CD14-positive monocyte (primary cell): ENCODE data around the gene EPHX1. TPM values are rescaled to one million over a fixed set of nuclear protein-coding genes. Genes with fewer than 3 reads are reported as not detected.
"Not testable (repeated sequence)": the region's sequence is repeated elsewhere in the genome, so short reads cannot be mapped to it uniquely, and the experiment has no call there.

ENCODE experiments used
- DNase-seq, 3 donors: peaks; one replicate each; pipeline ENCODE4 v3.0.0-alpha.2; 2011 to 2022
- H2AFZ ChIP-seq: 2 replicates; pipeline ENCODE4 v1.6.0; 2012; ENCODE audit warnings: mild to moderate bottlenecking, low read depth, low read length, inconsistent platforms; ENCODE audit not compliant: insufficient read depth, poor library complexity, severe bottlenecking
- H3K27ac ChIP-seq, 2 donors: 1 replicate in 1 of 2; 2 replicates in 1 of 2; pipeline ENCODE4 v1.5.1; 2012 to 2013; ENCODE audit warnings: low read length in 2 of 2, control low read depth in 1 of 2, inconsistent platforms in 1 of 2, low read depth in 1 of 2, mild to moderate bottlenecking in 1 of 2
- H3K27me3 ChIP-seq, 2 donors: one replicate each; pipeline versions ENCODE4 v1.6.0 to v1.6.1; 2011 to 2013; ENCODE audit warnings: low read length in 2 of 2; ENCODE audit not compliant: control insufficient read depth in 2 of 2, insufficient read depth in 2 of 2
- H3K36me3 ChIP-seq, 2 donors: replicated peaks in 1 of 2; 1 replicate in 1 of 2; 2 replicates in 1 of 2; pipeline versions ENCODE4 v1.5.1 to v1.6.1; 2012 to 2013; ENCODE audit warnings: low read length in 2 of 2, control low read depth in 1 of 2, inconsistent platforms in 1 of 2, mild to moderate bottlenecking in 1 of 2; ENCODE audit not compliant: insufficient read depth in 2 of 2, control insufficient read depth in 1 of 2
- H3K4me1 ChIP-seq, 2 donors: 1 replicate in 1 of 2; 2 replicates in 1 of 2; pipeline versions ENCODE4 v1.5.1 to v1.6.1; 2012 to 2013; ENCODE audit warnings: low read length in 2 of 2, control low read depth in 1 of 2, inconsistent platforms in 1 of 2, mild to moderate bottlenecking in 1 of 2, moderate library complexity in 1 of 2; ENCODE audit not compliant: insufficient read depth in 2 of 2, control insufficient read depth in 1 of 2
- H3K4me2 ChIP-seq: replicated peaks from 2 replicates; pipeline ENCODE3; 2012; ENCODE audit warnings: low read length, moderate library complexity, mild to moderate bottlenecking; ENCODE audit not compliant: poor library complexity, severe bottlenecking; ENCODE audit errors: extremely low read depth
- H3K4me3 ChIP-seq, 3 experiments: fragments of 200-600 bp in 1 of 3; sonication (generic) in 1 of 3; replicated peaks in 1 of 3; 1 replicate in 2 of 3; 2 replicates in 1 of 3; pipeline ENCODE4 v1.5.1; 2011 to 2013; ENCODE audit warnings: low read length in 3 of 3, mild to moderate bottlenecking in 3 of 3, control low read depth in 2 of 3, low read depth in 2 of 3, inconsistent platforms in 1 of 3, moderate library complexity in 1 of 3
- H3K79me2 ChIP-seq: 2 replicates; pipeline ENCODE4 v1.6.0; 2012; ENCODE audit warnings: mild to moderate bottlenecking, control low read depth, inconsistent platforms, low read length, moderate library complexity; ENCODE audit not compliant: insufficient read depth
- H3K9ac ChIP-seq: 2 replicates; pipeline ENCODE4 v1.6.0; 2017; ENCODE audit warnings: low read length, mild to moderate bottlenecking; ENCODE audit not compliant: insufficient read depth, poor library complexity, severe bottlenecking
- H3K9me3 ChIP-seq, 2 donors: replicated peaks in 1 of 2; 1 replicate in 1 of 2; 2 replicates in 1 of 2; pipeline versions ENCODE4 v1.5.1 to v1.6.1; 2012 to 2013; ENCODE audit warnings: low read length in 2 of 2, control low read depth in 1 of 2; ENCODE audit not compliant: control insufficient read depth in 1 of 2, insufficient read depth in 1 of 2
- H4K20me1 ChIP-seq: 2 replicates; pipeline ENCODE4 v1.6.0; 2012; ENCODE audit warnings: mild to moderate bottlenecking, low read length, control low read depth, moderate library complexity; ENCODE audit not compliant: insufficient read depth
- H3K27ac Mint-ChIP-seq, 7 donors: one replicate each; pipeline ENCODE4 v1.8.0; 2020; ENCODE audit warnings: mild to moderate bottlenecking in 7 of 7, mixed read lengths in 7 of 7, moderate library complexity in 6 of 7, inconsistent platforms in 2 of 7
- H3K27me3 Mint-ChIP-seq, 3 donors: one replicate each; pipeline ENCODE4 v1.8.0; 2021 to 2022; ENCODE audit warnings: low read depth in 3 of 3, mild to moderate bottlenecking in 3 of 3, mixed read lengths in 3 of 3, moderate library complexity in 3 of 3, inconsistent platforms in 1 of 3
- H3K36me3 Mint-ChIP-seq, 2 donors: one replicate each; pipeline ENCODE4 v1.8.0; 2020; ENCODE audit warnings: mixed read lengths in 2 of 2, inconsistent platforms in 1 of 2, mild to moderate bottlenecking in 1 of 2
- H3K4me1 Mint-ChIP-seq: one replicate; pipeline ENCODE4 v1.8.0; 2020; ENCODE audit warnings: mild to moderate bottlenecking, mixed read lengths
- H3K4me3 Mint-ChIP-seq, 2 donors: one replicate each; pipeline ENCODE4 v1.8.0; 2020; ENCODE audit warnings: mild to moderate bottlenecking in 2 of 2, mixed read lengths in 2 of 2, moderate library complexity in 1 of 2
- H3K9me3 Mint-ChIP-seq, 7 donors: one replicate each; pipeline ENCODE4 v1.8.0; 2020 to 2022; ENCODE audit warnings: mixed read lengths in 7 of 7, mild to moderate bottlenecking in 6 of 7, moderate library complexity in 6 of 7, inconsistent platforms in 2 of 7
- CTCF ChIP-seq: fragments of 200-600 bp; IDR thresholded peaks from one replicate; pipeline ENCODE4 v1.8.0; 2022; ENCODE audit warnings: antibody characterized with exemption, mild to moderate bottlenecking
- WGBS: methylation state at CpG from one replicate; pipeline ENCODE4 v1.1.5; 2013; ENCODE audit warnings: missing lambda C conversion rate; ENCODE audit not compliant: insufficient coverage; 5-methylcytosine and 5-hydroxymethylcytosine counted together
- intact Hi-C, 2 donors: fragments of 100-400 bp; cut with micrococcal nuclease; formaldehyde crosslinking; loops; one replicate each; pipeline versions ENCODE4 v1.15.0 to v1.15.1; 2023
- polyA plus RNA-seq, 3 donors: library from polyadenylated mRNA; depleted of rRNA in 1 of 3; unstranded in 2 of 3; stranded (reverse) in 1 of 3; fragments of 300-500 nt in 2 of 3; fragments of >200 nt in 1 of 3; fragmentation: Illumina TruSeq in 2 of 3; gene quantifications; 1 replicate in 2 of 3; 2 replicates in 1 of 3; pipeline ENCODE4 v1.2.3, GENCODE V29; 2012 to 2021

Gene EPHX1
- polyA plus RNA-seq, 3 donors: 4.6 to 23.8 (median 7.4) TPM

- intact Hi-C loops: no loop called here
- no peaks in the 10 kb centered on the region for H4K20me1 ChIP-seq
- peaks cover 12 to 14% (median 13%) of the 10 kb centered on the region in 3 donors for H3K27me3 Mint-ChIP-seq
- H3K4me2 ChIP-seq: no peak overlapping the region
- no peak overlapping the region for H3K27ac Mint-ChIP-seq
- peaks cover 0 to 3% of the 10 kb centered on the region in 2 donors for H3K27me3 ChIP-seq
- no peak overlapping the region for H2AFZ ChIP-seq
- H3K36me3 Mint-ChIP-seq: no peaks in the 10 kb centered on the region
- H3K9ac ChIP-seq: no peak overlapping the region
- H3K79me2 ChIP-seq: no peaks in the 10 kb centered on the region
- no peak for DNase-seq
- H3K4me1 ChIP-seq: peaks cover 22 to 35% of the 10 kb centered on the region in 2 donors
- WGBS: 72% methylated on average over 4 of the region's 5 CpGs
- peaks cover 39% of the 10 kb centered on the region for H3K4me1 Mint-ChIP-seq
- no peak overlapping the region for H3K27ac ChIP-seq
- H3K36me3 ChIP-seq: no peaks in the 10 kb centered on the region
- TF ChIP-seq CTCF: no peak
- no peaks in the 10 kb centered on the region for H3K9me3 Mint-ChIP-seq
- no peak overlapping the region for H3K4me3 Mint-ChIP-seq
- H3K9me3 ChIP-seq: no peaks in the 10 kb centered on the region
- no peak overlapping the region for H3K4me3 ChIP-seq
Observed at GRCh38 chr1:225808136-225808535, 1.8 kb upstream of the EPHX1 start.

GRCh38 chr1:225810579-225811538 is 935 bp downstream of the EPHX1 start:
- H3K79me2 ChIP-seq, H3K36me3 ChIP-seq, H3K27me3 ChIP-seq, DNase-seq, H3K9me3 Mint-ChIP-seq, H3K36me3 Mint-ChIP-seq, H3K27ac ChIP-seq, intact Hi-C loops, H4K20me1 ChIP-seq, H3K9me3 ChIP-seq: not testable (repeated sequence)
- WGBS: 20% methylated on average over 22 of the region's 29 CpGs
- Mint-ChIP-seq H3K4me1 (peaks cover 46% of the 10 kb centered on the region), H3K27ac (peak overlapping the region in 3 of 7 donors; percentile 25 to 38 (median 28)), H3K27me3 (peaks cover 13 to 14% (median 13%) of the 10 kb centered on the region in 3 donors), H3K4me3 (peak overlapping the region; percentile 92 to 93)
- Histone ChIP-seq H3K4me3 (peak overlapping the region; percentile 49 to 74 (median 56)), H3K4me1 (peaks cover 36 to 44% of the 10 kb centered on the region in 2 donors), H2AFZ (peak overlapping the region; percentile 74), H3K9ac (peak overlapping the region; percentile 58), H3K4me2 (peak overlapping the region; percentile 82)
